ENCODE data around the gene FIBP.

Gene FIBP

DNA sequence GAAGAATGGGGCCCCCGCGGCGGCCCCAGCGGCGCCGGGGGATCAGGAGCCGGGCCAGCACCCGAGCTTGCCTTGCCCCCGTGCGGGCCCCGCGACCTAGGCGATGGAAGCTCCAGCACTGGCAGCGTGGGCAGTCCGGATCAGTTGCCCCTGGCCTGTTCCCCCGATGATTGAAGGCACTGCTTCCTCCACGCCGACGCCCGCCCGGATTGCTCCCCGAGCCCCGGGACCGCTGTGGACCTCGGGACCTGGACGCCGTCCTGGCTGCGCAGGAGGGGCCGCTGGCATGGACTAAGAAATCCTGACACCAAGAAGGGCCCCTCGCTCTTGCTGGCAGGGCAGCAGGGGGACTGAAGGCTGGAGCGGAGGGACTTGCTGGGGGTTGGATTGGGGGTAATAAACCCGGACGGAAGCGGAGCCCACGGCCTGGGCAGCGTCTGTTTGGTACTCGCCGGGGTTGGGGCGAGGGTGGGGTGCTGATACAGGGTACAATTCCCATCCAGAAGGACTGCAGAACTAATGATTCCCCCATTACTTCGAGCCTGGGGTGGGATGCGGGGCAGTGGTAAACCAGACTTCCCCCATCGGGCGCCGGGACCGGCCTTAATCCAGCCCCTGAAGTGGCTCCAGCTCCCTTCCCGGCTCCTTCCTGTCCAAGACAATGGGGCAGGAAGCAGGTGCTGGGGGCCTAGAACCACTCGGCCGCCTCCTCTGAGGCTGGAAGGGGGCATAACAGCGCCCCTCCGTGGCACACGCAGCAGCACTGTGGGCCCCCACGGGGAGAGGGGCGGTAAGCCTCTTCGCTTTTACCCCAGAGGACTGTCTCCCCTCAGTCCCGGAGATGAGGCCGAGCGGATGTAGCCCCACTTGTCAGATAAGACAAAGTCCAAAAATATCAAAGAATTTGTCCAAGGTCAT is 3.2 kb upstream of the FIBP start:
- peak; percentile 57 for DNase-seq (ENCODE audit: low read depth, low spot score)

- DNase-seq (ENCODE audit: low read depth, low spot score): peak; percentile 99
Observed at GRCh38 chr11:65890324-65891218, 2.3 kb upstream of the FIBP start, which contains the start of gene CCDC85B. Gene CCDC85B (plus strand): TSS chr11:65890673. CDS start chr11:65890784, 111 bp downstream.

DNA sequence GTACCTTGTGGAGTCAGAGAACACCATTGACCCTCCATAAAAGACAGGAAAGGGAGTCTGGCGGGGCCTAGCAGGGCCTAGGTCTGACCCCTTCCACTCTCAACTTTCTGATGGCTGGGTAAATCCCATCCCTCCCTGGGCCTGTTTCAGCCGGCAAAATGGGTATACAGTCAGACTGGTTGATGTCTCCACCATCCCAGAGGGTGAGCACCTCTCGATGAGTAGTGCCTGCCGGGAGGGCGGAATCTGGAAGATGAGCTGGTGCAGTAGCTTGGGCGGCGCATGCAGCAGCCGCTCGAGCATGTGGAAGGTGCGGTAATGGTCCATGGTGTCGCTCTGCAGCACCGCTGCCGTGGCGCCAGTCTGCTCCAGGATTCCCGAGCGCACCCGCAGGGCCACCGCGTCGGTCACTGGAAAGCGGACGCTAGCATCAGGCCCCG is 528 bp downstream of the FIBP start:
- DNase-seq (ENCODE audit: low read depth, low spot score): no peak

DNA sequence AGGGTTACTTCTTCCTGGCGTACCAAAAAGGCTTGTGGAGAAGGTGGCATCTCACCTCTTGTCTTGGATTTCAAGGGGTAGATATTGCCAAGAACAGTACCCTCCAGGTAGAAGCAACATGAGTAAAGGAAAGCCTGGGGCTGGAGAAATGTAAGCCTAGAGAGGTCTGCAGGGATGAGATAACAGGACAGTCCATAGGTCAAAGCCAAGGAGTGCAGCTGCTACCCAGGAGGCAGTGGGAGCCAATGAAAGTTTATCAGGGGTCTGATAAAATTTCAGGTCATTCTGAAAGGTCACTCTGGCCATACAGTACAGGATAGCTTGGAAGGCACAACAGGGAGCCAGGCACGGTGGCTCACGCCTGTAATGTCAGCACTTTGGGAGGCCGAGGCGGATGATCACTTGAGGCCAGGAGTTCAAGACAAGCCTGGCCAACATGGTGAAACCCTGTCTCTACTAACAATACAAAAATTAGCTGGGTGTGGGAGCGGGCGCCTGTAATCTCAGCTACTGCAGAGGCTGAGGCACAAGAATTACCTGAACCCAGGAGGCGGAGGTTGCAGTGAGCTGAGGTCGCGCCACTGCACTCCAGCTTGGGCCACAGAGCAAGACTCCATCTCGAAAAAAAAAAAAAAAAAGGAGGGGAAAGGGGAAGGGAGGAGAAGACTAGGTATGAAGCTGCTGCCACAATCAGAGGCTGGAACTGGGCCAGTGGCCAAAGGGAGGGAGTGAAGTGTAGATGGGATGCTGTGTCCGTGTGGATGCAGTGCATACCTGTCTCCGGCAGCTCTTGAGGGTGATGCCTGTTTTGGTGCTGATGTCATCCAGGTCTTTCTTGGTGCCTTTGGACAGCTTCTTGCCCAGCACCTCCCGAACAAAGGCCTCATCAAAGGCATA is 1.2 kb downstream of the FIBP start:
- peak; percentile 24 for DNase-seq (ENCODE audit: low read depth, low spot score)

DNA sequence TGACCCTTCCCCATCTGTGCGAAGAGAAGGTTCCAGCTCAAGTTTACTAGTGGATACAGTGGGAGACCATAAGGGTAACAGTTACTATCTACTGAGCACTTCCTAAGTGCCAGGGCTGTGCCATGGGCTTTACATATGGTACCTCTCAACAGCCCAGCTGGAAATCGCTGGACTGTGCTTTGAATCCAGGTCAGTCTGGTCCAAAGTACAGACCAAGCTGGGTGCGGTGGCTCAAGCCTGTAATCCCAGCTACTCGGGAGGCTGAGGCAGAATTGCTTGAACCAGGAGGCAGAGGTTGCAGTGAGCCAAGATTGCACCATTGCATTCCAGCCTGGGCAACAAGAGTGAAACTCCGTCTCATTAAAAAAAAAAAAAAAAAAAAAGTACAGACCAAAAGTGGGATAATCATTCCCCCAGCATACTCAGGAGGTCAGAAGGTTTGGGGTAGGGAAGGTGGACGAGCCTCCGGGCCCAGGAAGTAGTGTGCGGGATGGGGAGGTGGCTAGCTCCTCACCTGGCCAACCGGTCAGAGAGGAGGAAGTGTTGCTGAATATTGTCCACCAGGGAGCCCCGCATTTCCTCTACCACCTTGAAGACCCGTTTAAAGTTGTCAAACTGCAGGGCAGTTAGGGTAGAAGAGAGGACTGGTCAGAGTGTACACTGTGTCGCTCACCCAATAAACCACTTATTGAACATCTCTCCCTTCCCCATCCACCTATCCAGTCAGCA is 2.3 kb downstream of the FIBP start:
- DNase-seq (ENCODE audit: low read depth, low spot score): no peak

DNA sequence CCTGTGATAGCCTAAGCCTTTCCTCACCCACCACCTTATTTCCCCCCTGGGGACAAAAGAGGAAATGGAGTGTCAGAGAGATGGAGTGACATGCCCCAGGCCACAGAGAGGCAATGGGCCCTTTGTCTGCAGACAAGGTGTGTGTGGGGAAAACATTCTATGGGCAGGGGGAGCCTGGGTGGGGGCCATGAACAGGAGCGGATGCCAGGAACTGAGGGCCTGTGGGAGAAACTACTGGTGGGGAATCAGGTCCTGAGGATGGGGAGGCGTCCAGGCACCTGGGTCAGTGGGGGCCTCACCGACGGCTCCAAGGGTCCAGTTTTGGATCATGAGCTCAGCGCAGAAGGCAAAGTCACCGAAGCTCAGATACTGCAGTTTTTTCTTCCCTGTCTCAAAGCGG is 3.0 kb downstream of the FIBP start:
- no peak for DNase-seq (ENCODE audit: low read depth, low spot score)

DNA sequence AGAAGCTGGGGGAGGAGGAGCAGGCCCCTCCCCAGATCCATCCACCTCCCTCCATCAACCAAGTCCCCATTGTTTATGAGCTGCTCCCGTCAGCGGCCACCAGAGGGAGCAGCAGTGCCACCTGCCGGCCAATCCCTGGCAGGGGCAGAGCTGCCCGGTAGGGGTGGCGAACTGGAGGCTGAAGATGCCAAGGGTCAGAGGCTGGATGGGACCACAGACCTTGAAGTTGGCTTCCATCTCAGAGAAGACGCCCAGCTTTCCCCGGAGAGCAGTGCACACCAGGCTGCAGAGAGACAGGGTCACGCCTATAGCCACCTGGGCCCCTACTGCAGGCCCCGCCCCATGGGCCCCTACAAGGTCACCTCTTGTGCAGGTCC is 3.6 kb downstream of the FIBP start:
- peak; percentile 89 for DNase-seq (ENCODE audit: low read depth, low spot score)

DNA sequence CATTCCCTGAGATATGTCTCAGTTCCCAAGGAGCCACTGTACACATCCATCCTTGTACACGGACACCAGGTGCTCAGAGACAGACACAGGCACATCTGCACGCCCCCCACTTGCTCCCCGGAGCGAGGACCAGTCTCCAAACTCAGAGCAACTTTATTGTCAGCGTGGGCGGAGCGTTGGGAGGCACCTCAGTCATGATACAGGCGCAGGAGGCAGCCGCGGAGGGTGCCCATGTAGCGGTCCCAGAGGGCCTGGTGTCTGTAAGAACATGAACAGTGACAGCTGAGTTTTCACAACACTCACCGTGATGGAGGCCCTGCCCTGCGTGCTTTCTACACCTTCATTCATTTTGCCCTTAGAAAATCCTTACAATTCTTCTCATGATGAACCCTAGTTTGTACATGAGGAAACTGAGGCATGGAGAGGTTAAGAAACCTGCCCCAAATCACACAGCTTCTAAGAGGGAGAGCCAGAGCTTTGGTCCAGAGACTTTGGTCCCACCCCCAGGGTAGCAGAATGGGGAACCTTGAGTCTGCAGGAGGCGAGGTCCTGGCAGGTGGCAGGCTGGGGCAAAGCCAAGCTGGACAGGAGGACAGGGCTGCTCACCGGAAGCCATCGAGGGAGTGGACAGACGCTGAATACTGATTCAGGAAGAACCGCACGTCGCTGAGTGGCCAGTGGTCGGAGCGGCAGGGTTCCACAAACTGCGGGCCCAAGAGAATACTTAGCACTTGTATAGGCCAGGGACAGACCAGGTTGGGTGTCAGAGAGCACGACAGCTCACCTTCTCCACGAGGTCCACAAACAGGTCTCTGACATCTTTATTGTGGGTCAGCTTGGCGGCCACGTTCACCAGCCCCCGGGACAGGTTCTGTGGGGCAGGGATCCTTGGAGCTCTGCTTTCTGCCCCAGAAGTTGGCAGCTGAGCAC is 4.2 kb downstream of the FIBP start:
- DNase-seq (ENCODE audit: low read depth, low spot score): no peak

DNA sequence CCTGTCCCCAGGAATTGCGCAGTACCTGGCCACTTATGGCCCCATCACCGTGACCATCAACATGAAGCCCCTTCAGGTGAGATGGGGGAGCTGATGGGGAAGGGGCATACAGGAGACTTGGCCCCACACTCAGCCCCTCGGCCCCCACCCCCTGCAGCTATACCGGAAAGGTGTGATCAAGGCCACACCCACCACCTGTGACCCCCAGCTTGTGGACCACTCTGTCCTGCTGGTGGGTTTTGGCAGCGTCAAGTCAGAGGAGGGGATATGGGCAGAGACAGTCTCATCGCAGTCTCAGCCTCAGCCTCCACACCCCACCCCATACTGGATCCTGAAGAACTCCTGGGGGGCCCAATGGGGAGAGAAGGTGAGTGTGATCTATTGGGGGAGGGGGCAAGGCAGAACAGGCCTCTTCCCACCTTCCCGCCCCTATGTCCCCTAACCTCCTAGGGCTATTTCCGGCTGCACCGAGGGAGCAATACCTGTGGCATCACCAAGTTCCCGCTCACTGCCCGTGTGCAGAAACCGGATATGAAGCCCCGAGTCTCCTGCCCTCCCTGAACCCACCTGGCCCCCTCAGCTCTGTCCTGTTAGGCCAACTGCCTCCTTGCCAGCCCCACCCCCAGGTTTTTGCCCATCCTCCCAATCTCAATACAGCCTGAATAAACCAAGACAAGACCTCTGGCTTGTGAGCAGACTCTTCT is 5.1 kb downstream of the FIBP start:
- no peak for DNase-seq (ENCODE audit: low read depth, low spot score)

- DNase-seq (ENCODE audit: low read depth, low spot score): no peak
Observed at GRCh38 chr11:65882120-65883057, 5.9 kb downstream of the FIBP start.

DNA sequence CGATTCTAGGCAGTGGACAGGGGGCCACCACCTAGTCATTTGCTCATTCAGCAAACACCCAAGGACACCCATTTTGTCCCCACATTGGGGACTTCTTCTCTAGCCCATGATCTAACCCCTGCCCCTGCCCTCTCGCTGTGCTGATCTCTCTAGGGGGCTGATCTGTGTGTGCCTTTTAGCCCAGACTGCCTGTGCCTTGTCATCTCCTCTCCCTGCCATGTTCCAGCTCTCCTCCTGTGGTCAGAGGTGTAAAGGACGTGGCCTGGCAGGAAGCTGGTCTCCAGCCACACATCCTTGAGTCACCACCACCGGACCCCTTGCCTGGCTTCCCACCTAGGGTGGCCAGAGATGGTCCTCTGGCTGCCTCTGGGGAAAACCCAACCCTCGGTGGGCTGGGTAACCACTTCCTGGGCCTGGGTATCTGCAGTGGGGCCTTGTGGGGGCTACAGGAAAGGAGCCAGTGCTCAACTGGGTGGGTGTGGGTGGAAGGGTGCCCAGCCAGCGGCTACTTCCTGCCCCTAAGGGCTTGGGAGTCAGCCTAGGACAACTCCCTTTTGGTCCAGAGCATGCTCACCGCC is 7.3 kb downstream of the FIBP start:
- peak; percentile 18 for DNase-seq (ENCODE audit: low read depth, low spot score)

GRCh38 chr11:65880027-65880426 is 8.2 kb downstream of the FIBP start:
- DNase-seq (ENCODE audit: low read depth, low spot score): no peak

DNA sequence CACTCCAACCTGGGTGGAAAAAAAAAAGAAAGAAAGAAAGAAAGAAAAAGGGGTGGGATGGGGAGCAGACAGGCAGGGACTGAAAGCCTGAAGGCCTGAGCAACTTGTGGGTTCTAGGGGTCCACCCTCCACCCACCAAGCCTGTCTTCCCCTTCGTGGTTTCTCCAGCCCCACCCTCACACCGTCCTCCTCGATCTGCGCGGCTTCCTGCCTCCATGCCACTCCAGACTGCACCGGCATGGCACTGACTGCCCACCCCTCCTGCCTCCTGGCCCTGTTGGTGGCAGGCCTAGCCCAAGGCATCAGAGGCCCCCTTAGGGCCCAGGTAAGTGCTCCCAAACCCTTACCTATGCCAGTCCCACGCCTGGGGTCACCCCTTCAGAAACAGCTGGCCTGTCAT is 8.7 kb downstream of the FIBP start, which contains the start of gene CTSW:
Gene CTSW, plus strand, starts transcription at position 221 of the 400 bp plus-strand sequence. Its CDS starts 18 bp downstream, at position 239.
- no peak for DNase-seq (ENCODE audit: low read depth, low spot score)

- peak; percentile 98 for DNase-seq (ENCODE audit: low read depth, low spot score)
Observed at GRCh38 chr11:65873318-65874156, 14.7 kb downstream of the FIBP start.

GRCh38 chr11:65872586-65873317 is 15.5 kb downstream of the FIBP start, which contains the start of gene EFEMP2:
Gene EFEMP2 (minus strand): TSS chr11:65872800. CDS start chr11:65872354, 446 bp downstream.
- peak; percentile 86 for DNase-seq (ENCODE audit: low read depth, low spot score)
